A204.1 (cell line): ENCODE measurements around the gene ATP6V1G1.
"Not testable (repeated sequence)": the region's sequence is repeated elsewhere in the genome, so short reads cannot be mapped to it uniquely, and the experiment has no call there.

ENCODE experiments used
- FAIRE-seq: peaks from 2 replicates; lab custom pipeline; 2012; peaks lifted over from hg19 to GRCh38; lab: Jason Lieb, UNC

Gene ATP6V1G1

GRCh38 chr9:114587345-114588202 is at the start of gene ATP6V1G1:
Gene ATP6V1G1 (plus strand): TSS chr9:114587769. CDS start chr9:114587839, 70 bp downstream.
- FAIRE-seq: peak; percentile 91

GRCh38 chr9:114538241-114538640 is 49.3 kb upstream of the ATP6V1G1 start:
- FAIRE-seq: no peak

- no peak for FAIRE-seq
Measured at GRCh38 chr9:114539701-114540380, 47.7 kb upstream of the ATP6V1G1 start.

- no peak for FAIRE-seq
Measured at GRCh38 chr9:114545055-114545454, 42.5 kb upstream of the ATP6V1G1 start.

GRCh38 chr9:114546851-114547250 is 40.7 kb upstream of the ATP6V1G1 start:
- FAIRE-seq: no peak

- FAIRE-seq: no peak
Measured at GRCh38 chr9:114549697-114550330, 37.8 kb upstream of the ATP6V1G1 start.

GRCh38 chr9:114551750-114552685 is 35.6 kb upstream of the ATP6V1G1 start:
- FAIRE-seq: no peak

GRCh38 chr9:114552706-114553105 is 34.9 kb upstream of the ATP6V1G1 start:
- FAIRE-seq: no peak

- no peak for FAIRE-seq
Measured at GRCh38 chr9:114553202-114553601, 34.4 kb upstream of the ATP6V1G1 start.

- no peak for FAIRE-seq
Measured at GRCh38 chr9:114555696-114556095, 31.9 kb upstream of the ATP6V1G1 start.

- no peak for FAIRE-seq
Measured at GRCh38 chr9:114558027-114558675, 29.4 kb upstream of the ATP6V1G1 start.

- no peak for FAIRE-seq
Measured at GRCh38 chr9:114559830-114560513, 27.6 kb upstream of the ATP6V1G1 start.

GRCh38 chr9:114560956-114561355 is 26.6 kb upstream of the ATP6V1G1 start:
- no peak for FAIRE-seq

GRCh38 chr9:114561771-114562170 is 25.8 kb upstream of the ATP6V1G1 start:
- no peak for FAIRE-seq

GRCh38 chr9:114565204-114565603 is 22.4 kb upstream of the ATP6V1G1 start:
- no peak for FAIRE-seq

GRCh38 chr9:114570742-114571141 is 16.8 kb upstream of the ATP6V1G1 start:
- no peak for FAIRE-seq

GRCh38 chr9:114571391-114571790 is 16.2 kb upstream of the ATP6V1G1 start:
- no peak for FAIRE-seq

GRCh38 chr9:114572199-114572598 is 15.4 kb upstream of the ATP6V1G1 start:
- no peak for FAIRE-seq

- no peak for FAIRE-seq
Measured at GRCh38 chr9:114574438-114574837, 13.1 kb upstream of the ATP6V1G1 start.

- not testable (repeated sequence) for FAIRE-seq
Measured at GRCh38 chr9:114576779-114577178, 10.8 kb upstream of the ATP6V1G1 start.

GRCh38 chr9:114578134-114578533 is 9.4 kb upstream of the ATP6V1G1 start:
- not testable (repeated sequence) for FAIRE-seq
